NCI-H2029 treated with DMSO at 0.1 percent for 48 hours (cell line): Measurements from ENCODE around the gene MAPRE3.
A peak's percentile ranks its signal among the peaks of the same experiment; 100 is the strongest.

Source experiments
- DNase-seq: peaks from one replicate; lab custom pipeline; 2025; lab: John Stamatoyannopoulos, UW

The MAPRE3 gene

GRCh38 chr2:27040282-27040681 is 69.8 kb downstream of the MAPRE3 start:
- DNase-seq = no peak

- no peak for DNase-seq
Measured at GRCh38 chr2:27041752-27042151, 71.3 kb downstream of the MAPRE3 start.

DNA sequence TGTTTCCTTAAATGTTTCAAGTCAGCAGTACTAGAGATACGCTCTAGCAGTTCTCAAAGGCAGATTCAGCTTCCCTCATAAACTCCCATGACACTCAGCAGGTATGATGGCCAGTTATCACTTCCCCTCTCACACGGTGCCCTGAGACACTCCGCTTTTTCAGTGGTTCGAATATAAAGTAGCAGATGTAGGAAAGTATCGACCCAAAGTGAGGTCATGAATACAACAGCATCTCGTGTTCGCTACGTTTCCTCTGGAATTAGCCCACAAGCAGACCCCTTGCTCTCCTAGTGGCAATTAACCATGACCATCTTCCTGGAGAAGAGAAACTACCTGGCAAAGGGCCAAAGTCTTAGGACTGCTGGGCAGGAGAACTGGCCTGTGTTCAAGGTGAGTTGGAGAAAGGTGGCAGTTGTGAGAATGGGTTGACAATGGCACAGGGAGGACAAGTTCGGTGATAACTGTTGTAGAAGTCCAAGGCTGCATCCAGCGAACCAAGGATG is 71.8 kb downstream of the MAPRE3 start:
- DNase-seq = peak; percentile 31

DNA sequence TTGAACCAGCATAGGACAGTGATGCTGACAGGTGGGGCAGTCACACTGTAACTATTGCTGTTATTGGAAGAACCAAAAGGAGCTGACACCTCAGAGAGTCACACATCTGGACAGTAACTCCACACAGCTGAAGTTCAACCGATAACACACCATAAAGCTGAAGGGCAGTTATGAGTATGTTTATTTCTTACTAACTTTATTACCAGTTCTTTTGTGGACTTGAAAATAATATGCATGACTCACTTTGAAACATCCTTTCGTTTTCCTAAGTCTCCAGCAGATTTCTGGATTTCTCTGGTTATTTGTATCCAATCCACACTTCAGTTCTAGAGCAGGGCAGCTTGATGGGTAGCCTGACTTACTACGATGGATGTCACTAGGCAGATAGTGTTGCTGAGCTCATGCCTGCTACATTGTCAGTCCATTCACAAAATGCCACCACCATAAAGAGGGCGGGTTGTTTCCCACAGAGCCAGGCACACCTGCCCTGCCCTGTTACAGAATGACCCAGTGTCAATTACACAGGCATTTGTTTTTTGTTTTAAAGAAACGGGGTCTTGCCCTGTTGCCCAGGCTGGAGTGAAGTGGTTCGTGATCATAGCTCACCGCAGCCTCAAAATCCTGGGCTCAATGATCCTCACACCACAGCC is 72.7 kb downstream of the MAPRE3 start:
- no peak for DNase-seq

DNA sequence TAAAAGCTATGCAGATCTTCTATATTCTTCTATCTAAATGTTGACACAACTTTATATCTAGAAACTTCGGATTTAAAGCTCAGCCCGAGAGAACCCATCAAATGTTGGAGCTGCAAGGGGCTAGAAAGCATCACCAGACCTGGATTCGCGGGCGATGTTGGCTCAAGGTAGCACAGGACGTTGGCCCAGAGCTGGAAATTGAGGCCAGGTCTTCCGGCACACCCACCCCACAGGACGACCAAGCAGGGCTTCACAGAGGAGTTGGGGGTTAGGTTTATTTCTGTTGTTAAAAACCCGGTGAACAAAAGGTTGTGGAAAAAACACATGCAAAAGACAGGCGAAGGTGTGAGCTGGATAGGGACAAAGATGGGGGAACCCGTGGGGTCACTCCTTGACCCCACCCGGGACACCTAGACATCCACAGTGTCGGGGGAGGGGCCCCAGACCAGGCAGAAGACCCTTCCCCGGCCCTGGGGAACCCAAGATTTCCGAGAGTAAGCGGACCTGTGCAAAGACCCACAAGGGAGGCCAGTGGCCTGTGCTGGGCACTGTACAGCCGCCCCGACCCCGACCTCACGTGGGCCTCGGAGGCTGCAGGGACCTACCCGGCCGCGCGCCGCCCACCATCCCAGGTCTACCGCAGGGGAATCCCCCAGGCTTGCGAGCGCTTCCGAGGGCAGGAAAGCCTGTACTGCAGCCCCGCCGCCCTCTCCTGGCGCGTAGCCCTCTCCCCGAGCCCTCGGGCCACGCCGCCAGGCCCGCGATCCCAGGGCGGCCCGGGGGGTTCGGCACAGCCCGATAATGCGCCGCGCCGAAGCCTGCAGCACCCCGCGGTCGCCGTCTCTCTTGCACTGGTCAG is 79.2 kb downstream of the MAPRE3 start:
- no peak for DNase-seq

DNA sequence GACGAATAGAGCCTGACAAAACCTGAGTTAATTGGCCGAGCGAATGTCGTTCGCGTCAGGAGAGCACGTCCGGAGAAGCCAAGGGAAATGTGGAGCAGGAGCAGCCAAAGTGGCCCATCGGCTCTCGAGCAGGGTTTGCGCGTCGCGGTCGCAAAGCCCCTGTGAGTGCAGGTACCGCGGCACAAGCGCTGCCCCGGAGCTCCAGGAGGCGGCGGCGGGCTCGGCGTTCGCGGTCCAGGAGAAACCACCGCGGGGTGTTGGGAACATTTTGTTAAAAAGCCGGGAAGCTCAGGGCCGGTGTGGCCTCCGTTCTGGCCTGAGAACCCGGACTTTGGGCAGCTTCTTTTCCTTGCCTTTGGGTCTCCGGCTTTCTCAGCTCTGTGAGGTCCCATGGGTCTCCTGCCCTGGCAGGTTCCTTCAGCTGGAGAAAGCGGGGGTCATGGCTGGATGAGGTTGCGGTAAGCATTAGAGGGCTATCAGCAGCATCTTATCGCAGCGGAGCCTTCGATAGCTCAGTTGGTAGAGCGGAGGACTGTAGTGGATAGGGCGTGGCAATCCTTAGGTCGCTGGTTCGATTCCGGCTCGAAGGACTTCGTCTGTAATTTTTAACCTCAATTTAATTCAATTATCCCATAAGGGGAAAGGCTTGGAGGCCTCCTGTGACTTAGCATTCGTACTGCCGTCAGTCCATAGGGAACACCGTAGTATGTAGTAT is 80.0 kb downstream of the MAPRE3 start:
- peak; percentile 73 for DNase-seq

DNA sequence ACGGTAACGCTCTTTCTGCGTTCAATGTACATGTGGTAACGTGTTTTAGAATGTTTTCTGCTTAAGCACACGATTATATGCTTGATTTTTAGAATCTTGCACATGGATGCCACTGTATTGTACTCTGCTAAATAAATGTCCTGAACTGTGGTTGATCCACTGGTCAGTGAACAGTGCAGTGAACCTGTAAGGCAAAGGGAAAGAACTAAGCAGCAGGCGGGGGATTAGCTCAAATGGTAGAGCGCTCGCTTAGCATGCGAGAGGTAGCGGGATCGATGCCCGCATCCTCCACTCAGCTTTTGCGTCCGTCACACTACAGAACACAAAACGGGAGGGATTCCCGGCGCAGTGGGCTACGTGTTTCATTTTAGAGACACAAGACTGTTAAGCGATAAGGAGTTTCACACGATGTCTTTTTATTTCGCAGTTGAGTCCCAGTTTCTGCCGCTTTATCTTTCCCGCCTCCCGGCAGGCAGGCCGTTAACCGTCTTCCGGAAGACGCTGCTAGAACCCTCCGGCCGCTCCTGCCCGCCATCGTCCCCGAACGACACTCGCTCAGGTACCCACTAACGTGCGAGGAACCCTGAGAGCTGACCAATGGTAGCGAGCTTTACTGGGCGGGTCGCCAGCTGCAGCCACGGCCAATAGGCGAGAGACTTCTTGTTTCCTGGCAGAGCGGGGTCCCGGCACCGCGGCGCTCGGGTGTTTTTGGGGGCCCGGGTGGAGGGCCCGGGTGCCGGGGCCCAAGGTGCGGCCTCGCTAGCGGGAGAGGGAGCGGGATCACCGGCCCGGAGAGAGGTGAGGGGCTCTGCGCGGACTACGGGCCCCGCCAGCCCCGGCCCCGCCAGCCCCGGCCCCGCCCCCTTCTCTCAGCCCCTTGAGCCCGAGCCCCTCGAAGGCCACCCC is 80.8 kb downstream of the MAPRE3 start, which contains the start of gene AGBL5:
Gene AGBL5 (plus strand): TSS at position 673 of the 906 bp plus-strand sequence. CDS start 1,291 bp downstream, outside the sequence.
- peak; percentile 84 for DNase-seq

DNA sequence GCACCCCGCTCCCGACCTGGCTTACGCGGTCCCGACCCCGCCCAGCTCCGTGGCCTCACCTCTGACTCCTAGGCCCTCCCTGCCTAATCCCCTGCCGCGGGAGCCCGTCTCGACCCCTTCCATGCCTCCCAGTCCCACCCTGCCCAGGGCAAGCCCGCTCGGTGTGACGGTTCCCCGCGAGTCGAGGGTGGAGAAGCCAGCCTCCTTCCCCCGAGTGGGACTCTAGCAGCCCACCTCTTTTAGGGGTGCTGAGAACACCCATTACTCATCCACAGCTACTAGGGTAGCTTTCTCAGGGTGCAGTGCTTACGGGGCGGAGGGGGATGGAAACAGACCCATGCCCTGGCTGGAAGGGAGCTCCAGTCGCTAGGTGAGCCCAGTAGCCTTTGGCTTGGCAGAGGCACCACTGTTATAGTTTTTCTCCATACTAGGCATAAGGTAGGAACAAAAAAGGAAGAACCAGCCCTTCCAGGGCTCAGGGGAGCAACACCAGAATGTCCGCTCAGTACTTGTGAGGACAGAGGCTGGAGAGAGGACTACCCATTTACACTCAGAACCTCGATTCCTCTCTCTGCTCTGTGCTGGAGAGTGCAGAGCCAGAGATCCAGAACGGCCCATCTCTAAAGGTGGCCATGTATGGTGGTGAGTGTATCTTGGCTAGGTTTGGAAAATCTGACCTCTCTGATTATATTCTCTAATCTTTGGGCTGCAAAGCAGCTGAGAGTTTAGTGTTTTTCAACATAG is 81.6 kb downstream of the MAPRE3 start:
- no peak for DNase-seq

- DNase-seq = no peak
Measured at GRCh38 chr2:27053321-27053720, 82.9 kb downstream of the MAPRE3 start.

- DNase-seq = no peak
Measured at GRCh38 chr2:27053776-27054175, 83.3 kb downstream of the MAPRE3 start.

- DNase-seq = no peak
Measured at GRCh38 chr2:27054721-27055120, 84.3 kb downstream of the MAPRE3 start.

DNA sequence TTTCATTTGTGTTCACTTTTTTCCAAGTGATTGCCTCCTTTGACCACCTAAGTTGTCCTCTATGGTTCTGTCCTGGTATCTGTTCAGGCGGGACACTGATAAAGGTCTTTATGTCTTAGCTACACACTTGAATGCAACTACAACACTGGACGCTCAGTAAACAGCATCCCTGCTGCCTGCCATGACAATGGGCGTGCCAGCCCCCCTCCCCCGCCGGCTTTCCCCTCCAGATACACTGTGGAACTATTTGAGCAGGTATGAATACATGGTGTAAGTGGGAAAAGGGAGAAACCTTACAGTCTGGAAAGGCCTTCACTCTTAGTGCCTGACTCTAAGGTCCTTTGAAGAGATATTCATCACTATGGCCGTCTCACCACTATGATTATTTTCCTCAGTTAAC is 86.7 kb downstream of the MAPRE3 start:
- DNase-seq = no peak

GRCh38 chr2:27058210-27058609 is 87.8 kb downstream of the MAPRE3 start:
- no peak for DNase-seq

GRCh38 chr2:27059141-27059820 is 88.8 kb downstream of the MAPRE3 start:
- DNase-seq = no peak

- no peak for DNase-seq
Measured at GRCh38 chr2:27060323-27060722, 89.9 kb downstream of the MAPRE3 start.

DNA sequence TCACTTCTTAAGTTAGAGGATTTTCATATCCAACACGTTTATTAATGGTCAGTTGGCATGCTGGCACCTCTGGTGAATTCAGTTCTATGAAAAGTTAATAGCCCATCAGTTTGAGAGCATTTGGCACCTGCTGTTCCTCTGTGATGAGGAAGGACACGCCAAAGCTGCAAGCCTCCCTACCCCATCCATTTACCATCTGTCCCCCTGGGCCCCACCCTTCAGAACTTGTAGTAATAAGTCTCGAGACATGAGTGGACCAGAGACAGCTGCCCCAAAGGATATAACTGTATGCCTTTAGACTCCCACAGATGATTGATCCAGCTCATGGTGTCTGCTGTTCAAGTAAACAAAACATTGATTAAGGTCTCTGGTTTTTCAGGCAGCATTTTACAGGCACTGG is 94.7 kb downstream of the MAPRE3 start:
- DNase-seq = no peak

GRCh38 chr2:27067385-27067784 is 96.9 kb downstream of the MAPRE3 start:
- DNase-seq = no peak

DNA sequence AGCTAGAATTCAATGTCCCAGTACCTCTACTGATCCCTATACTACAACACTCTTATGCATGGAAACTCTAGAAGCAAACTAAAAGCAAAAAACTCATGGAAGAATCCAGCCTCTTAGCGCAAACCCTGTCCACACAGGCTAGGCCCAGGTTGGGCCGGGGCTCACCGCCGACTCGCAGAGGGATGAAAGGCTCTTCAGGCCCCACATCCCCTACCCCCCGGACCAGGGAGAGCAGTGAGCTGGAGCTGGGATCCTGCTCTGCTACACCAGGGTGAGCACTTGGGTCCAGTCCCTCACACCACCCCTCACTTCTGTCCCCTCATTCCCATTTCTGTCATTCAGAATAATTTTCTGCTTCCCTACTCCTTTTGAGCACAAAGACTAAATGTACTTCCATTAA is 99.0 kb downstream of the MAPRE3 start:
- no peak for DNase-seq

DNA sequence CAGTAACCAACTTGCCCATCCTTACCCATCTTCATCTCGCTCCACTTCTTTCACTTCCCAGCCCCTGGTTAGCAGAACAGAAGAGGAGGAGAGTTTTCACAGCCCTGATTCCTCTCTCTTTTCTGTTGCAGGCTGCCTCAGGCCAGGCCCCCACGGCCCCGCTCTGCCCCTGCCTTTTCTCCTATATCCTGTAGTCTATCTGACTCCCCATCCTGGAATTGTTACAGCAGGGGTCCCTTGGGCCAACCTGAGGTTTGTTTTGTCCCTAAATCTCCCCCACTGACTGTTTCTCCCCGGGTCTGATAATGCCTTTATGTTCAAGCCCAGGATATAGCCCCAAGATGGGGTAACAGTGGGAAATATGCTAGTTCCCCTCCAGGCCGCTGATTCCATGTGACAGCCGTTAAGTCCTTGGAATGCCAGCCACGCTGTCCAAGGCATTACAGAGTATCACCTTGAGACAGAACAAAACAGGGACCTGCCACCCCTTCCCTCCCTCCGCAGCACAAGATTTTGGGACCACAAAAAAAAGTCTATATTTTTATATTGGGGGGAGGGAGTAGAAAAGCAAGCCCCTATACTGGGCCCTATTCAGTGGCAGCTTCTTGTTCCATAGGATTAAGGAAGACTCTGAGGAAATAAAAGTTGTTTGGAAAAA is 99.7 kb downstream of the MAPRE3 start:
- DNase-seq = no peak
